Hepatocyte (in vitro differentiated cells): ENCODE data around the gene SGPP2. TPM values are rescaled to one million over a fixed set of nuclear protein-coding genes. Genes with fewer than 3 reads are reported as not detected.
A peak's percentile ranks its signal among the peaks of the same experiment; 100 is the strongest.

Source experiments
- DNase-seq: peaks from one replicate; pipeline ENCODE4 v3.0.0-alpha.2; 2016; ENCODE audit warnings: low spot score
- H2AFZ ChIP-seq: fragments of 200-600 bp; sonication (generic); 2 replicates; pipeline ENCODE4 v1.6.0; 2016; ENCODE audit warnings: antibody characterized with exemption, mild to moderate bottlenecking
- H3K27ac ChIP-seq: fragments of 200-600 bp; sonication (generic); 2 replicates; pipeline ENCODE4 v1.5.1; 2016; ENCODE audit warnings: mild to moderate bottlenecking
- H3K27me3 ChIP-seq: fragments of 200-600 bp; sonication (generic); 2 replicates; pipeline ENCODE4 v1.6.1; 2016
- H3K36me3 ChIP-seq: fragments of 200-600 bp; sonication (generic); replicated peaks from 2 replicates; pipeline ENCODE4 v1.5.1; 2016; ENCODE audit warnings: low read depth; ENCODE audit not compliant: insufficient read depth
- H3K4me1 ChIP-seq: fragments of 200-600 bp; sonication (generic); 2 replicates; pipeline ENCODE4 v1.5.1; 2016; ENCODE audit warnings: mild to moderate bottlenecking, moderate library complexity; ENCODE audit not compliant: insufficient read depth
- H3K4me2 ChIP-seq: fragments of 200-600 bp; sonication (generic); 2 replicates; pipeline ENCODE4 v1.6.0; 2016
- H3K4me3 ChIP-seq: fragments of 200-600 bp; sonication (generic); 2 replicates; pipeline ENCODE4 v1.5.1; 2016; ENCODE audit warnings: mild to moderate bottlenecking
- H3K79me2 ChIP-seq: fragments of 200-600 bp; sonication (generic); 2 replicates; pipeline ENCODE4 v1.6.0; 2017; ENCODE audit warnings: mild to moderate bottlenecking
- H3K9me2 ChIP-seq: fragments of 200-600 bp; sonication (generic); replicated peaks from 2 replicates; pipeline ENCODE4 v1.6.0; 2017; ENCODE audit warnings: mild to moderate bottlenecking; ENCODE audit not compliant: insufficient read depth
- H3K9me3 ChIP-seq: fragments of 200-600 bp; sonication (generic); 2 replicates; pipeline ENCODE4 v1.5.1; 2016; ENCODE audit warnings: low read depth, mild to moderate bottlenecking
- H4K20me1 ChIP-seq: fragments of 200-600 bp; sonication (generic); 2 replicates; pipeline ENCODE4 v1.6.0; 2016; ENCODE audit warnings: mild to moderate bottlenecking; ENCODE audit not compliant: insufficient read depth, poor library complexity, severe bottlenecking
- EZH2 ChIP-seq: fragments of 200-600 bp; sonication (generic); IDR thresholded peaks from 2 replicates; pipeline ENCODE4 v1.6.1; 2016; ENCODE audit warnings: antibody characterized with exemption, mild to moderate bottlenecking, borderline replicate concordance
- EZH2phosphoT487 ChIP-seq: fragments of 200-600 bp; sonication (generic); IDR thresholded peaks from one replicate; pipeline ENCODE4 v1.6.1; 2018; ENCODE audit warnings: antibody characterized with exemption, mild to moderate bottlenecking, low read depth, moderate library complexity; ENCODE audit not compliant: unreplicated experiment, severe bottlenecking
- WGBS: methylation state at CpG from one replicate; pipeline ENCODE4 v1.1.6; 2016; ENCODE audit warnings: low lambda C conversion rate; ENCODE audit errors: missing lambda C conversion rate; 5-methylcytosine and 5-hydroxymethylcytosine counted together
- polyA plus RNA-seq: library from polyadenylated mRNA; unstranded; fragments of >200 nt; fragmentation: Nextera tagmentation; extraction: Ambion mirVana; gene quantifications from 2 replicates; pipeline ENCODE4 v1.2.1, GENCODE V29; 2016
- total RNA-seq: library from RNA; depleted of rRNA; stranded (reverse); fragments of >200 nt; gene quantifications from 2 replicates; pipeline ENCODE4 v1.2.3, GENCODE V29; 2014
- TF ChIP-seq, protein P1 (sequence below): fragments of 200-600 bp; sonication (generic); IDR thresholded peaks from 2 replicates; pipeline ENCODE4 v1.5.1; 2016; ENCODE audit warnings: antibody characterized with exemption, mild to moderate bottlenecking; ENCODE audit not compliant: poor library complexity

Gene SGPP2
- total and polyA plus RNA-seq, 2 experiments from 2014 or later, result 1.4 to 1.8 TPM

DNA sequence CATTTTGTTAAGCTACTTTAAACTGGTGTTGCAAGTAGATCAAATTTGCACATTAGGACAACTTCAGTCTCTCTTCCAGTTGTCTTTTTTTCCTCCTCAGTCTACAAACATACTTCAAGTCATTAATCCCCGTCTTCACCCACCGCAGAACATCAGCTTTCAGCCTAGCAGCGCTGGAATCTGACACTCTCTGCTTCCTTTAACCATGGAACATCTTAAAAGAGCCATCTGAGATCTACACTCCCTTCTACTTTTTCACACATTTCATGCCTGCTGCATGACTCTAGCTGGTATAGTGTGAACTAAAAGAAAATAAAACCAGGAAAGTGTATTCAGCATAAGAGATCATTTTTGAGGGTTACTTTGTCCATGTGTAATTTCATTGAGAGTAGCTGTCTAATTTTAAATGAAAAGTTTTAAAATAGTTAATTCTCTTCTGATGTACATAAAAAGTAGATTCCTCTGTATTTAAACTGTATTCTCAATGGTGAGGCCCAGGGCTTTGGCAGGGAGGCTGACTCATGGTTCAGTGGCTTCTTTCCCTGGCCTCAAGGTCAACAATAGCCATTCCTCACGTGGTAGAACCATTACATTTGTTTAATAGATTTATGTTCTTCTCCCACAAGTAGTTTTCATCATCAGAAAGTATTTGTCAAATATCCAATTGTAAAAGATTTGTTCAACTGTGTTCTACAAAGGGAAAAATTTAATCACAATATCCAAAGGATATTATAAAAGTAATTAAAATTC lies 16.5 kb downstream of the SGPP2 start:
- no peaks in the 10 kb centered on the region for H3K36me3 ChIP-seq
- H3K4me3 ChIP-seq, result no peak overlapping the region
- H3K27ac ChIP-seq, result peak overlapping the region; percentile 1
- peak; percentile 37 for DNase-seq
- H3K9me3 ChIP-seq, result no peaks in the 10 kb centered on the region
- no peak overlapping the region for H3K4me2 ChIP-seq
- WGBS, result 25% methylated on average over 4 of the region's 4 CpGs
- no peak overlapping the region for H2AFZ ChIP-seq
- no peaks in the 10 kb centered on the region for H4K20me1 ChIP-seq
- H3K4me1 ChIP-seq, result peaks cover 4% of the 10 kb centered on the region
- TF ChIP-seq EZH2, result no peak
- TF ChIP-seq, protein P1, sequence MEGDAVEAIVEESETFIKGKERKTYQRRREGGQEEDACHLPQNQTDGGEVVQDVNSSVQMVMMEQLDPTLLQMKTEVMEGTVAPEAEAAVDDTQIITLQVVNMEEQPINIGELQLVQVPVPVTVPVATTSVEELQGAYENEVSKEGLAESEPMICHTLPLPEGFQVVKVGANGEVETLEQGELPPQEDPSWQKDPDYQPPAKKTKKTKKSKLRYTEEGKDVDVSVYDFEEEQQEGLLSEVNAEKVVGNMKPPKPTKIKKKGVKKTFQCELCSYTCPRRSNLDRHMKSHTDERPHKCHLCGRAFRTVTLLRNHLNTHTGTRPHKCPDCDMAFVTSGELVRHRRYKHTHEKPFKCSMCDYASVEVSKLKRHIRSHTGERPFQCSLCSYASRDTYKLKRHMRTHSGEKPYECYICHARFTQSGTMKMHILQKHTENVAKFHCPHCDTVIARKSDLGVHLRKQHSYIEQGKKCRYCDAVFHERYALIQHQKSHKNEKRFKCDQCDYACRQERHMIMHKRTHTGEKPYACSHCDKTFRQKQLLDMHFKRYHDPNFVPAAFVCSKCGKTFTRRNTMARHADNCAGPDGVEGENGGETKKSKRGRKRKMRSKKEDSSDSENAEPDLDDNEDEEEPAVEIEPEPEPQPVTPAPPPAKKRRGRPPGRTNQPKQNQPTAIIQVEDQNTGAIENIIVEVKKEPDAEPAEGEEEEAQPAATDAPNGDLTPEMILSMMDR, result no peak
- no peak for TF ChIP-seq EZH2phosphoT487
- no peaks in the 10 kb centered on the region for H3K9me2 ChIP-seq
- H3K27me3 ChIP-seq, result no peaks in the 10 kb centered on the region
- no peaks in the 10 kb centered on the region for H3K79me2 ChIP-seq

DNA sequence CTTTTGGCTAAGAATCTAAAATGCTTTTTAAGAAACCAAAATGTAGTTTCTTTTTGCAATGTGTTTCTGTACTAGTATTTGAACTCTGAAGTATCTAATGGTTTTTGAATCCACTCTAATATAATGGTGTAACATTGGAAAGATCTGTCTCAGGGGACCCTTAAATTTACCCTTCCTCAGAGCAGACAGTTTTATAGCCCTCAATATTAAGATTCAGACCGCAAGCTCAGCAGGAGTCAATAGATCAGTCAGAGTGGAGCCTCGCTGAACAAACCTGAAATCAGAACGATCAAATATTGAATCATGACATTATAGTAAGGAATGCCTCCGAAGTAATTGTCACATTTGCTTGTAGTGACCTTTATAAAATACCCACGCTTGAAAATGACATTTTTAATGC lies 18.3 kb downstream of the SGPP2 start:
- no peaks in the 10 kb centered on the region for H4K20me1 ChIP-seq
- no peak overlapping the region for H3K27ac ChIP-seq
- TF ChIP-seq EZH2phosphoT487 (no peak), EZH2 (no peak)
- H3K9me2 ChIP-seq, result no peaks in the 10 kb centered on the region
- no peak overlapping the region for H3K4me2 ChIP-seq
- H3K27me3 ChIP-seq, result no peaks in the 10 kb centered on the region
- H3K79me2 ChIP-seq, result no peaks in the 10 kb centered on the region
- no peak overlapping the region for H3K4me3 ChIP-seq
- no peak overlapping the region for H2AFZ ChIP-seq
- 48% methylated on average over 5 of the region's 5 CpGs for WGBS
- DNase-seq, result no peak
- H3K4me1 ChIP-seq, result peaks cover 4% of the 10 kb centered on the region
- no peaks in the 10 kb centered on the region for H3K36me3 ChIP-seq
- no peaks in the 10 kb centered on the region for H3K9me3 ChIP-seq

DNA sequence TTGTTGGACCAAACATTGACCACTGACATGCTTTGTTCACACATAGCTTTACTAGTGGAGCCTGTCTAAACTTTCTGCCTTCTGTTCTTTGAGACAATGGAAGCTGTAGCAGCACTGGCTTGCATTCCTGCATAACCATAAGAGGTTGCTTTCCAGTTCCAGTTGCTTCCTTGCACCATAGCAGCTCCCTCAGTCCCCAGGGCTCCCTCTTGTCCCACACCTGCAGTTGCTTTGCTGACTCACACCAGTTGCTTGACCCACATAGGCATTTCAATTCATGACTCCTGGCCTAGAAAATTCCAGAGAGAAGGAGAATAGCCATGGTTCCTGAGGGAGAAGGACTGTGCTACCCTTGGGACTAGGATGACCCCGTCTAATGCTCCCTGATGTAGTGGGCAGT lies 20.9 kb downstream of the SGPP2 start:
- Histone ChIP-seq H3K9me2 (no peaks in the 10 kb centered on the region), H3K4me2 (no peak overlapping the region), H3K27me3 (peaks cover 3% of the 10 kb centered on the region), H3K4me1 (peaks cover 4% of the 10 kb centered on the region), H3K9me3 (no peaks in the 10 kb centered on the region), H3K27ac (no peak overlapping the region), H3K36me3 (no peaks in the 10 kb centered on the region), H3K79me2 (no peaks in the 10 kb centered on the region), H2AFZ (no peak overlapping the region), H3K4me3 (no peak overlapping the region), H4K20me1 (no peaks in the 10 kb centered on the region)
- WGBS, result 89% methylated on average over 1 of the region's 1 CpG
- DNase-seq, result no peak
- TF ChIP-seq EZH2, result no peak
- no peak for TF ChIP-seq EZH2phosphoT487
- TF ChIP-seq, protein P1, result no peak

DNA sequence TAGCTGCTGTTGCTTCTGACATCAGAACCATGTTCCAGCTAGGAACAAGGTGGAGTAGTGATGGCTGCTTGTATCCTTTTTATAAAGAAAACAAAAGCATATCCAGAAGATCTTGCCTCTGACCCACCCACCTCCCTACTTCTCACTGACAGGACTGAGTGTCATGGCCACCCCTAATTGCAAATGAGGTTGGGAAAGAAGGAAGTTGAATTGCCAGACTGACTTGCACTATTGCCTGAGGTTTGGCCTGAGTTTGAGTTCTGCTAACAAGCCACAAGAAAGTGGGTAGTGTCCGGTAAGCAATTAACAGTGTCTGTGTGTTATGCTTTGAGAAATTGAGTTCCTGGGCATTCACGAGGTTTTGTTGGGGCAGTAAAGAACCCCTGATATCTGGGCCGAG lies 22.8 kb downstream of the SGPP2 start:
- H3K27me3 ChIP-seq, result peaks cover 3% of the 10 kb centered on the region
- 87% methylated on average over 3 of the region's 3 CpGs for WGBS
- no peak for TF ChIP-seq EZH2
- TF ChIP-seq, protein P1, result no peak
- no peak for TF ChIP-seq EZH2phosphoT487
- no peak overlapping the region for H3K4me3 ChIP-seq
- no peak for DNase-seq
- no peaks in the 10 kb centered on the region for H3K9me3 ChIP-seq
- no peak overlapping the region for H3K4me2 ChIP-seq
- no peaks in the 10 kb centered on the region for H3K36me3 ChIP-seq
- no peaks in the 10 kb centered on the region for H3K4me1 ChIP-seq
- H3K79me2 ChIP-seq, result no peaks in the 10 kb centered on the region
- H4K20me1 ChIP-seq, result no peaks in the 10 kb centered on the region
- no peak overlapping the region for H3K27ac ChIP-seq
- no peak overlapping the region for H2AFZ ChIP-seq
- no peaks in the 10 kb centered on the region for H3K9me2 ChIP-seq
